Retinal pigment epithelial cell (primary cell): ENCODE data around the gene CCL20.

Experiments used
- DNase-seq: peaks from one replicate; pipeline ENCODE4 v3.0.0-alpha.2; 2010; ENCODE audit warnings: low read depth
- H3K4me3 ChIP-seq: 2 replicates; pipeline ENCODE4 v1.5.1; 2011; ENCODE audit warnings: mild to moderate bottlenecking, low read length, control low read depth, moderate library complexity
- CTCF ChIP-seq: conservative IDR thresholded peaks from 2 replicates; pipeline ENCODE4 v1.5.1; 2011; ENCODE audit warnings: low read depth, low read length, control low read depth, inconsistent platforms

CCL20 gene

GRCh38 chr2:227862227-227862740 lies 48.6 kb downstream of the CCL20 start:
- DNase-seq = no peak
- no peak overlapping the region for H3K4me3 ChIP-seq
- peak; percentile 72 for TF ChIP-seq CTCF

GRCh38 chr2:227862741-227863588 lies 49.3 kb downstream of the CCL20 start:
- DNase-seq = peak; percentile 64
- H3K4me3 ChIP-seq = no peak overlapping the region
- TF ChIP-seq CTCF = peak; percentile 26

GRCh38 chr2:227864161-227864756 lies 50.6 kb downstream of the CCL20 start:
- DNase-seq = peak; percentile 66
- no peak overlapping the region for H3K4me3 ChIP-seq
- TF ChIP-seq CTCF = no peak

- DNase-seq = no peak
- TF ChIP-seq CTCF = no peak
- H3K4me3 ChIP-seq = no peak overlapping the region
Observed at GRCh38 chr2:227865291-227865690, 51.6 kb downstream of the CCL20 start.
